Measurements from ENCODE around the gene ATAD3A.
"Not testable (repeated sequence)": the region's sequence is repeated elsewhere in the genome, so short reads cannot be mapped to it uniquely, and the experiment has no call there.

ATAD3A gene

DNA sequence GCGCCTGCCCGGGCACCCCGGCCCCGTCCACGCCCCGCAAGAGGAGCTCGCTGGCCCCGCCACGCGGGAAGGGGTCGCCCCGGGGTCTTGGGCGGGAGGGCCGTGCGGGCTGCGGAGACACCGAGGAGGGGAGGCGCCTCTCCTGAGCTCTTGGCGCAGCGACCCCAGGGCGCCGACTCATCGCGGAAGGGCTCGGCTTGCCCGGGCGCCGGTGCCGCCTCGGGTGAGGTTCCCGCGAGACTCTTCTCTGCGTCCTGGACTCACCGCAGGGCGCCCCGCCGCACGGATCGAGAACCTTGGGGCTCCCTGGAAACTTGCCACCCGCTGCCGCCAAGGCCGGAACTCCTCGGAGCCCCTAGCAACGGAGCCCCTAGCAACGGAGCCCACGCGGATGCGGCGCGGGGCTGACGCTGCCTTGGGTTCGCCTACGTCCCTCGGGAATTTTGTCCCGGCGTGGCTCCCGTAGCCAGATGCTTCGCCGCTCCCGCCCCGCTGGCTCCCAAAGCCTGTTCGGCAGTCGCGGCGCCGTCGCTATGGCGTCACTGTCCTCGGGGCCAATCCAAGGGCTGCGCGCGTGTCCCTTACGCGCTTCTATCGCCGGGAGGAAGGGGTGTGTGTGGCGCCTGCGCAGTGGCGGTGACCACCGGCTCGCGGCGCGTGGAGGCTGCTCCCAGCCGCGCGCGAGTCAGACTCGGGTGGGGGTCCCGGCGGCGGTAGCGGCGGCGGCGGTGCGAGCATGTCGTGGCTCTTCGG is at the start of gene ATAD3A:
ATAD3A (plus strand) TSS at position 630 of the 753 bp plus-strand sequence; CDS start at position 737, 107 bp downstream.
- DNase-seq (ENCODE audit: low read depth in 2 of 2) = peak; percentile 90 to 96

DNA sequence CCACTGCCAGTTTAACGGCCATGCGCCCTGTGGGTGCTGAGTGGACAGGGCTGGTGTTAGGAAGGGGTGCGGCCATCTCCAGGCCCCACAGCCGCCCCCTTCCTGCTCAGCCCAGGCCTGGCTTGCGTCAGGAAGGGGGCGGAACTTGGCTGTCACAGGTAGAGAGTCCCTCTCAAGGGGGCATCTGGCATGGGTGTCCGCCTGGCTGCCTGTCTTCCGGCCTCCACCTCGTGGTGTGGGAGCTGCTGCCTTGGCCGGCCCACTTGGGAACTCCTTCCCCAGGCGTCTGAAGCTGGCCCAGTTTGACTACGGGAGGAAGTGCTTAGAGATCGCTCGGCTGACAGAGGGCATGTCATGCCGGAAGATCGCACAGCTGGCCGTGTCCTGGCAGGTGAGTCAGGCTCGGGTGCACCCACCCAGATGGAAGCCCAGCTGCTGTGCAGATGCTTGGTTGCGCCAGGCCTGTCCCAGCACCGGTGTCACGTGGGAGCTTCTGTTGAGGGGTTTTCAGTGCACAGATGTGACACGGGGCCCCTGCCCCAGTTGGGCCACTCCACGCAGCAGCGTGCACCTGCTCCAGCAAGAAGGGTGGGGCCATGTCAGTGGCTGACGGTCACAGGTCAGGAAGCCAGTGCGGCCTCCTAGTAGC is 49.5 kb upstream of the ATAD3A start:
- DNase-seq (ENCODE audit: low read depth in 2 of 2) = no peak

DNA sequence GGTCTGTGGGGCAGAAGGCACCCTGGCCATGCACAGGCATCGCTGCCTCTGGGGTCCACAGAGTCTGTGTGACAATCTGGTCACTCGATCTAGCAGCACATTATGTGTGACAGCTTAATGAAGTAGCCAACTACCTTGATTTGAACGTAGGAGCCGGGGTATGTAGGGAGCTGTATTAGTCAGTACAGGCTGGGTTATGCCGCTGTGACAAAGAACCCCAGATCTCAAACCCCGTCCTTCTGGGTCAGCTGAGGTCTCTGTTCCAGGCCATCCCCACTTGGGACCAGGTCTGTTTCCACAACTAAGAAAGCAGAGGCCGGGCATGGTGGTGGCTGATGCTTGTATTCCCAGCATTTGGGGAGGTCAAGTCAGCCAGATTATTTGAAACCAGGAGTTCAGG is 48.6 kb upstream of the ATAD3A start:
- DNase-seq (ENCODE audit: low read depth in 2 of 2) = no peak

DNA sequence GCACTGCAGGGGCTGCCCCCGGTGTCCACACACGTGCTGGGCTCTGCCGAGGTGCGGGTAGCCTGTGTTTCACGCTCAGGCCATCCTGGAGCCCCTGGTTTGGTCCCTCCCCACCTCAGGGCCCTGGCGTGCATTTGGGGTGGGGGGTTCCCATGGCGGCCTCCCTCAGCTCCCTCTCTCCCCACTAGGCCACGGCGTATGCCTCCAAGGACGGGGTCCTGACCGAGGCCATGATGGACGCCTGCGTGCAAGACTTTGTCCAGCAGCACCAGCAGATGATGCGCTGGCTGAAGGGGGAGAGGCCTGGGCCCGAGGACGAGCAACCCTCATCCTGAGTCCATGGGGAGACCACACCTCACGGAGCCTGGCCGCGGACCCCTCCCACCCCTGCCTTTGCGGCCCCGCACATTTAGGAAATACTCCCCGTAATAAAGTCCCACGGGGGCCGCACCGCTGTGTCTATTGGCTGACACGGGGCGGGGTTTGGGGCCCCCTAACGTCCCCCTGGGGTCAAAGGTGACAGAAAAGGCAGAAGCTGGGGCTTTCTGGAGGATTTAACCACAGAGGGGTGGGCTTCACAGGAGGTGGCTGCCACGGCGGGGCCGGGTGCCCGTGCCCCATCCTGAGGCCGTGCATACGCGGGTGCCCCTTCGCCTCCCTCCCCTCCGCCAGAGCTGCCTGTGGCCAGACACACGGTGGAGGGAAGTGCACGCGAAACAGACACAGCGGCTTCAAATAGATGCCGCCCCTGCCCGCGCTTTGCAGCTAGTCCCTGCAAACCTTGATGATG is 43.6 kb upstream of the ATAD3A start:
- DNase-seq (ENCODE audit: low read depth in 2 of 2) = not testable (repeated sequence)

DNA sequence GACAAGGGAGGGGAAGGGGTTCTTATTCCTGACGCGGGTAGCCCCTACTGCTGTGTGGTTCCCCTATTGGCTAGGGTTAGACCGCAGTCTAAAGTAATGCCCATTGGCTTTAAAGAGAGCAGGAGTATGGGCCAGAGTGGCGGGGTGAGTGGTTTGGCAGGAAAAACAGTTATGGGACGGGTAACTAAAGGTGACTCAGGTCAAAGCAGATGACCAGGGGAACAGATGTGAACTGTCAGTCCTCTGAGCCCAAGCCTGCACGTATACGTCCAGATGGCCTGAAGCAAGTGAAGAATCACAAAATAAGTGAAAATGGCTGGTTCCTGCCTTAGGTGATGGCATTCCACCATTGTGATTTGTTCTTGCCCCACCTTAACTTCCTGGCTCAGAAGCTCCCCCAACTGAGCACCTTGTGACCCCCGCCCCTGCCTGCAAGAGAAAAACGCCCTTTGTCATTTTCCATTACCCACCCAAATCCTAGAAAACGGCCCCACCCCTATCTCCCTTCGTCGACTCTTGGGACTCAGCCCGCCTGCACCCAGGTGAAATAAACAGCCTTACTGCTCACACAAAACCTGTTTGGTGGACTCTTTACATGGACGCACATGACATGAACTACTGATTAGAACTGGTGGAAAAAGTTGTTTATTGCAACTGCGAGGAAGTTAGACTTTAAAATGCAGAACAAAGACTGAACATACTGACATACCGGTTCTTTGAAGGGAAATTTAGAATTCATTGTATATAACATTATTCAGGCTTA is 41.2 kb upstream of the ATAD3A start:
- DNase-seq (ENCODE audit: low read depth in 2 of 2) = no peak

DNA sequence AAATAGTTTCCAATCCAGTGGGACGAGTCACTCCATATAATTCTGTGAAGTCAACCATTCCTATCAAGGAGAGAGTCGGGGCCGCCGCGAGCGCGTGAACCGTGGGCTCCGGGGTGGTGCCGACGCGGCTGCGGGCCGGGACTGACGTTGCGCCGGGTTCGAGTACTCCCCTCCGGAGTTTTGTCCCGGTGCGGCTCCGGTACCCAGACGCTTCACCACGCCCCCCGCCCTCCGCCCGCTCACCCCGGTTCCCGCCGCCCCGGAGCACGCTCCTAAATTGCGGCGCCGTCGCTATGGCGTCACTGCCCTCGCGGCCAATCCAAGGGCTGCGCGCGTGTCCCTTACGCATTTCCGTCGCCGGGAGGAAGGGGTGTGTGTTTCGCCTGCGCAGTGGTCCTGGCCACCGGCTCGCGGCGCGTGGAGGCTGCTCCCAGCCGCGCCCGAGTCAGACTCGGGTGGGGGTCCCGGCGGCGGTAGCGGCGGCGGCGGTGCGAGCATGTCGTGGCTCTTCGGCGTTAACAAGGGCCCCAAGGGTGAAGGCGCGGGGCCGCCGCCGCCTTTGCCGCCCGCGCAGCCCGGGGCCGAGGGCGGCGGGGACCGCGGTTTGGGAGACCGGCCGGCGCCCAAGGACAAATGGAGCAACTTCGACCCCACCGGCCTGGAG is 40.4 kb upstream of the ATAD3A start, which contains the start of gene ATAD3B:
ATAD3B (plus strand) TSS at position 377 of the 664 bp plus-strand sequence; CDS start at position 497, 120 bp downstream.
- DNase-seq (ENCODE audit: low read depth in 2 of 2) = peak; percentile 91 to 97

DNA sequence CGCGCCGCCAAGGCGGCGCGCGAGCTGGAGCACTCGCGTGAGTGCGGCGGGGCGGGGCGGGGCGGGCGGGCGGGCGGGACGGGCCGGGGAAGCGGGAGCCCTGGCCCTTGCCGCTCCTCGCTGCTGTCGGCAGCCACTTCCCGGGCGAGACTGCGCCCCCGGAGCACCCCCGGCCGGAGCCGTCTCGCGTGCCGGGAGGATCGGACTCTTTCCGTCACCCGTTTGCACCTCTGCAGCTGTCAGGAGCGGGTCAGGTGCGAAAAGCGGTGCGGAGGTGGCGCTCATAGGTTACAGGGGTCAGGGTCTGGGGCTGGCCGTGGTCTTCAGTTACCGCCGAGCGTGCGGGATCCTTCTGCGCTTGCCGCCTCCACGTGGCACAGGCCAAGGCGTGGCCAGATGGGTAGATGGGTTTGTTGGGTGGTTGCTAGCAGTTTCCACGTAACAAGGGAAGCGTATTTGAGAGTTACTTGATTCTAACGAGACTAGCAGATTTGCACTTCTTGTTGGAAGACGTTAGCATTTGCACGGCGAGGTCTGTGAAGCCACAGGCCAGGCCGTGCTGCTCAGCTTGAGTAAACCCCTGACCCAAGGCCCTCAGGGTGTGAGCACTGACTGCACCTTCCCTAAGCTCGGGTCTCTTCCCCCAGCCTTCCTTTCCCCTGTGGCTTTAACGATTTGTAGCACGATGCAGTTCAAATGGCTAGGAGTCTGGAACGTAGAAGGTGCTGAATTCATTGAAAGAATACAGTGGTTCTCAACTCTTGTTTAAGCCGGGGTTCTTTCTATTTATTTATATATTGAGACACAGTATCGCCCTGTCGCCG is 39.7 kb upstream of the ATAD3A start:
- DNase-seq (ENCODE audit: low read depth in 2 of 2) = not testable (repeated sequence)

DNA sequence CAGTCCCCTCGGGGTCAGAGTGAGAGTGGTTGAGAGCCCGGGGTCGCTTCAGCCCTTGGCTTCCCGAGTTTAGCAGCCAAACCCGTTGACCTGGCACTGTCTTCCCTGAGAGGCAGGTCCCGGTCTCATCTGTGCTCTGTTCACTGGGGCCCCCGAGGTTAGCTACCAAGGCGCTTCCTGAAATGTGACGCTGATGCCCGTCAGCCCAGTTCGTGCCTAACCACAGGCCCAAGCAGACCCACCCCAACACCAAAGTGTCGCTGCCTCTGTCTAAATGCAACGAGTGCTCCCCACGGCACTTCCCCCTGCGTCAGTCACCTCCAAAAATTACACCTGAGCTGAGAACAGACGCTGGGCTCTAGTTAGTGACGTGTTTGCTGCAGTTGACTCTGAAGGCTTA is 36.0 kb upstream of the ATAD3A start:
- not testable (repeated sequence) for DNase-seq (ENCODE audit: low read depth in 2 of 2)

DNA sequence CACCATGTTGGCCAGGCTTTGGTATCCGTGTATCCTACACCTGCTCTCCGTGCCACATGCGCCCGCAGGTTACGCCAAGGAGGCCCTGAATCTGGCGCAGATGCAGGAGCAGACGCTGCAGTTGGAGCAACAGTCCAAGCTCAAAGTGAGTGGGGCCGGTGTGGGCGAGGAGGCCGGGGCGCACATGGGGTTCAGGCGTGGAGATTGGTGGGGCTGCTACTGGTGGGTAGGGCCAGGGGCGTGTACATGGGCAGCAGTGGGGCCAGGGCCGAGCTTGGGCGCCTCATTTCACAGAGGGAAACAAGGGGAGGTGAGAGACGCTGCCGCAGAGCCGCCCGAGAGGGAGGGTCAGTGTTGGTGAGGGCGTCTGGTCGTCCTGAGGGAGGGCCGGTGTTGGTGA is 34.8 kb upstream of the ATAD3A start:
- no peak for DNase-seq (ENCODE audit: low read depth in 2 of 2)

DNA sequence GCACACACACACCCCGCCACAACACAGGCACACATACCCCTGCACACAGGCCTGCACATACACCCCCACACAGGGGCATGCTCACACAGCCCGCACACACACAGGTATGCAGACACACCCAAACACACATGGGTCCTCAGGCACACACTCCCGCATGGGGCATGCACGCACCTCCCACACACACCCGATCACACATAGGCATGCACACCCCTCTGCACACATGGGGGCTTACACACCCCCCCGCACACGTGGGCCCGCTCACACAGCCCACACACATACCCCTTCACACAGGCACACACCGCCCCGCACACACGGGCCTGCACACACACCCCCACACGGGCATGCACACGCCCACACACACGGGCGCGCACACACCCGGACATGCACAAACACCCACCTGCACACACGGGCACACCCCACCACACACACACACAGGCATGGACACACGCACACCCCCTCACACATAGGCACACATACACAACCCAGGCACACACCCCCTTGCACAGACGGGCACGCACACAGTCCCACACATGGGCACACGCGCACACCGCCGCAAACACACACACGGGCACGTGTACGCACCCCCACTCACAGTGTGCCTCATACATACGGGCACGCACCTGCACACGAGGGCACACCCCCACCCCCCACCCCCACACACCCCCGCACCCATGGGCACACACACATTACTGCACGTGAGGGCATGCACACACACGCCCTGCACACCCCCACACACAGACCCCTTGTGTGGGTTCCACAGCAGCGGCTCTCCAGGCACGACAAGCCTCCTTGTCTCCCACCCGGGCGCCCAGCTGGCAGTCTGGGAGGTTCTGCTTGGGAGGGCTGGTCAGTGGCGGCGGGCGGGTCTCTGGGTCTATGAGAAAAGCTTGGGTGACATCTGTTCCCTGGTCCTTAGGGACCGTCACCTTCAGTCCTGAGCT is 32.1 kb upstream of the ATAD3A start:
- DNase-seq (ENCODE audit: low read depth in 2 of 2) = no peak

DNA sequence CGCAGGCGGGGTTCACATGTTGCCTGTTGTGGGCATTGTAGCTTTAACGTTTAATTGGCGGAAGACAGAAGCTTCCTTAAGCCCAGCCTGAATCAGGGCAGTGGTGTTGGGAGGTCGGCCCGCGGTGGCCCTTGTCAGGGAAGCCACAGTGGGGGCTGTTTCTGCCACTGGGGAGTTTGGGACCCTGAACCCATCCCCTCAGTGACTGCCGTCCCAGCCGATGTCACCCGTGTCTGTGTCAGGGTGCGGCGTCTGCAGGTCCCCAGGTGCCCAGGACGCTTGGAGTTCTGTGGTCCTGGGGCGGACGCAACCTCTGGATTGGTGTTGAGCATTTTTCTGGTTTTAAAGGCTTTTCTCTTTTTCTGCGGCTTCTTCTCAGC is 31.5 kb upstream of the ATAD3A start:
- DNase-seq (ENCODE audit: low read depth in 2 of 2) = not testable (repeated sequence)

DNA sequence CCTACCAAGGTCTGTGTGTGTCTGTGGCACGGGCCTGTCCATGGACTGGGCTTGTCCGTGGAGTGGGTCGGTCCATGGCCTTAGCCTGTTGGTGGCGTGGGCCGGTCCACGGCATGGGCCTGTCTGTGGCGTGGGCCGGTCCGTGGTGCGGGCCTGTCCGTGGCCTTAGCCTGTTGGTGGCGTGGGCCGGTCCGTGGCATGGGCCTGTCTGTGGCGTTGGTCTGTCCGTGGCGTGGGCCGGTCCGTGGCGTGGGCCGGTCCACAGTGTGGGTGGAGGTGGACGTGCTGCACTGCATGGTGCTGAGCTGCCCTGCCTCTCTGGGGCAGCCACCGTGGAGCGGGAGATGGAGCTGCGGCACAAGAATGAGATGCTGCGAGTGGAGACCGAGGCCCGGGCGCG is 30.2 kb upstream of the ATAD3A start:
- not testable (repeated sequence) for DNase-seq (ENCODE audit: low read depth in 2 of 2)

DNA sequence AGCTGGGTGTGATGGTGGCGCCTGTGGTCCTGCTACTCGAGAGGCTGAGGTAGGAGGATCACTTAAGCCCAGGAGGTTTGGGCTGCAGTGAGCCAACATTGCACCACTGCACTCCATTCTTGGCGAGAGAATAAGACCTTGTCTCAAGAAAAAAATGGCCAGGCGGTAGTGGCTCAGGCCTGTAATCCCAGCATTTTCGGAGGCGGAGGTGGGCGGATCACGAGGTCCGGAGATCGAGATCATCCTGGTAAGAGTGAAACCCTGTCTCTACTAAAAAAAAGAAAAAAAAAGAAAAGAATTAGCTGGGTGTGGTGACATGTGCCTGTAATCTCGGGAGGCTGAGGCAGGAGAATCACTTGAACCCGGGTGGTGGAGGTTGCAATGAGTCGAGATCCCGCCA is 29.1 kb upstream of the ATAD3A start:
- no peak for DNase-seq (ENCODE audit: low read depth in 2 of 2)

DNA sequence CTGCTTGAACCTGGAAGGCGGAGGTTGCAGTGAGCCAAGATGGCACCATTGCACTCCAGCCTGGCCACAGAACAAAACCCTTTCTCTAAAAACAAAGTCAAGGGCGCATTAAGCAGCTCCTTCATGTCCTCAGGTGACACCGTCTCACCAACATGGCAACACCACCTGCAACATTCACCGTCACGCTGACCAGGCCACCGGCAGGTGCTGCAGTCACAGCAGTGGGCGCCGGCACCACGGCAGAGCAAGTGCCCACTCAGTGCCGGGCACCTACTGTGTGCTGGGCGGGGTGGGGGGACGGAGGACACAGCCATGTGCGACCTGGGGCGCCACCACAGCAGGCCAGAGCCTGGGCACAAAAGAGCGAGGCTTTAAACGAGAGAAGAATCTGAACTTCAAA is 28.2 kb upstream of the ATAD3A start:
- DNase-seq (ENCODE audit: low read depth in 2 of 2) = no peak

DNA sequence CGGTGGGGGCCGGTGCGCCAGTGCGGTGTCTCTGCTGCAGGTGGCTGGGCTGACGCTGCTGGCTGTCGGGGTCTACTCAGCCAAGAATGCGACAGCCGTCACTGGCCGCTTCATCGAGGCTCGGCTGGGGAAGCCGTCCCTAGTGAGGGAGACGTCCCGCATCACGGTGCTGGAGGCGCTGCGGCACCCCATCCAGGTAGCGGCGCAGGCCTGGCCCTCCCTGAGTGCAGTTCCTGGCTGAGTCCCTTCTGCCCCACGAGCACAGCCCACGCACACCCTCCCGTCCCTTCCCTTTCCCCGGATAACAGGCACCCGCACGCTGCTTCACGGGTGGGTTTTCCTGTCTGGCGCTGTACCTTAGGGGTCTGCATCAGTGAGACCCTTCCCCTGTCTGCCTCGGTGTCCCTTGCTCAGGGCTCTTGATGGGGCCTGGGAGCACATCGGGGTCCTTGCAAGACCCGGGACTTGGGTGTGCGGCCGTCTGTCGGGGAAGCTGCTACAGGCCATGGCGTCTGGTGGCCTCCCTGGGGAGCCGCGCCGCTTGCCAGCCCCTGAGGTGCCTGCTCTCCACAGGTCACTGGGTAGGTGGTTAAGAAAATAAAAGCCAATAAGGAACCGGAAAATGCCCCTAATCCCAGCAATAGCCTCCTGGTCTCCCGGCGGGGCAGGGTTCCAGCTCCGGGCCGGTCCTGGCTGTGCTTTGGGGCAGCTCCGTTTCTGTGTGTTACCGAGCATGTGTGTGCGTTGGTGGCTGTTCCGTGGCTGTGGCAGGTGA is 26.8 kb upstream of the ATAD3A start:
- not testable (repeated sequence) for DNase-seq (ENCODE audit: low read depth in 2 of 2)

DNA sequence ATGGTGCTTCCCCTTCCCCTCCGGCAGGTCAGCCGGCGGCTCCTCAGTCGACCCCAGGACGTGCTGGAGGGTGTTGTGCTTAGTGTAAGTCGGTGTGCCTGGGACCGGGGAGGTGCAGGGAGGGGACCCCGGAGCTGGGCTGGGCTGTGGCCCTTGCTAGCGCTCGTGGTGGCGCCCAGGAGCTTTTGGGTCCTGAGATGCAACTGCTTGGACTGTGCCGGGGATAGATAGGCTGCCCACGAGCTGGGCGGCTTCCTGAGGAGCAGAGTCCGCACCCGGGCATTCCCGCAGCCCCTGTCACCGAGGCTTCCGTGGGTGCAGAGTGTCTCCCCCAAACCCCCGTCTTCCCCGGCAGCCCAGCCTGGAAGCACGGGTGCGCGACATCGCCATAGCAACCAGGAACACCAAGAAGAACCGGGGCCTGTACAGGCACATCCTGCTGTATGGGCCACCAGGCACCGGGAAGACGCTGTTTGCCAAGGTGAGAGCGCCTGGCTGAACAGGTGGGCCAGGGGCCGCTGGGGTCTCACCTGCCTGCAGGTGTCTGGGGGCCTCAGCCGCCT is 26.1 kb upstream of the ATAD3A start:
- not testable (repeated sequence) for DNase-seq (ENCODE audit: low read depth in 2 of 2)

DNA sequence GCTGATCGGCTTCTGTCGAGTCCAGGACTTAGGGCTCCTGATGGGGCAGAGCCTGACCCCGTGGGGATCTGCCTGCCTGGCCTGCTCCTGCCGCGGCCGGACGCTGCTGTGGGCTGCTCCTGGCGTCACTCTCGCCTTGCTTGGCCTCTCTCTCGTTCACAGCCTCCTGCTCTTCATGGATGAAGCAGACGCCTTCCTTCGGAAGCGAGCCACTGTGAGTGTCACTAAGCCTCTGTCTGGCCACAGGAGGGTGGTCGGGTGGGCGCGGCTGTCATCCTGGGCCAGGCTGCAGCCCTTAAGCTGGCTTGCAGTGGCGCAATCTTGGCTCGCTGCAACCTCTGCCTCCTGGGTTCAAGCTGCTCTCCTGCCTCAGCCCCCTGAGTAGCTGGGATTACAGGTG is 24.3 kb upstream of the ATAD3A start:
- DNase-seq (ENCODE audit: low read depth in 2 of 2) = no peak

DNA sequence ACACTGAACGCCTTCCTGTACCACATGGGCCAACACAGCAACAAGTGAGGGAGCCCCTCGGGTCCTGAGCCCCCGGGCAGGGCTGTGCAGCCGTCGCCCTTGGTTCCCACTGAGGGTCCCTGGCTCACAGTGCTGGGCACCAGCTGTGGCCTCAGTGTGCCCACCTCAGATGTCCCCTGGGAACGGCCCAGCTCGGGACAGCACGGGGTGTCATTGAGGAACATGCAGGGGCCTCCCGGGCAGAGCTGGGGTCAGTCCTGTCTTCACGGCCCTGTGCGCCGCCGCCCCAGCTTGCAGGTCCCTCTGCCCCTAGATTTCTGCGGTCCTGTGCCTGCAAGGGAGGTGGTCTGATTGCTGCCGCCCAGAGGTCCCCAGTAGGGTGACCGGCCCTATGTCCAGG is 22.7 kb upstream of the ATAD3A start:
- DNase-seq (ENCODE audit: low read depth in 2 of 2) = no peak

Measured in activated CD4-positive, alpha-beta T cell treated with anti-CD3 and anti-CD28 coated beads for 24 hours (primary cell).